ENCODE measurements around the gene SCYGR3.

GRCh38 chr2:227608561-227609338 lies 5.9 kb downstream of the SCYGR3 start:
- TF ChIP-seq CTCF (IDR thresholded peaks at IDR 0.05) (no peak), ZFX (IDR thresholded peaks at IDR 0.05; ENCODE audit: borderline replicate concordance) (no peak)
